Large intestine (tissue), 3 donors: ENCODE results near the gene PLXNC1. TPM values are rescaled to one million over a fixed set of nuclear protein-coding genes. Genes with fewer than 3 reads are reported as not detected.

Experiments
- DNase-seq, 2 donors: peaks; one replicate each; pipeline versions ENCODE4 v3.0.0 to v3.0.0-alpha.2; 2013
- H3K27ac ChIP-seq: one replicate; pipeline ENCODE4 v1.5.1; 2013; ENCODE audit warnings: low read length
- H3K27me3 ChIP-seq: 2 replicates; pipeline ENCODE4 v1.6.1; 2013; ENCODE audit warnings: low read length; ENCODE audit not compliant: control insufficient read depth, insufficient read depth
- H3K36me3 ChIP-seq: 2 replicates; pipeline ENCODE4 v1.6.1; 2013; ENCODE audit warnings: low read length; ENCODE audit not compliant: control insufficient read depth, insufficient read depth
- H3K4me1 ChIP-seq: one replicate; pipeline ENCODE4 v1.6.1; 2013; ENCODE audit warnings: low read length; ENCODE audit not compliant: control insufficient read depth, insufficient read depth
- H3K4me3 ChIP-seq: one replicate; pipeline ENCODE4 v1.5.1; 2013; ENCODE audit warnings: low read length
- H3K9me3 ChIP-seq: one replicate; pipeline ENCODE4 v1.6.1; 2013; ENCODE audit warnings: mild to moderate bottlenecking, low read depth, low read length, moderate library complexity; ENCODE audit not compliant: control insufficient read depth
- WGBS: methylation state at CpG from one replicate; pipeline ENCODE4 v1.1.5; 2013; ENCODE audit warnings: low lambda C conversion rate; ENCODE audit not compliant: insufficient coverage; 5-methylcytosine and 5-hydroxymethylcytosine counted together
- polyA plus RNA-seq: library from polyadenylated mRNA; unstranded; fragments of 120-200 nt; gene quantifications from one replicate; pipeline ENCODE4 v1.2.1, GENCODE V29; 2013

Gene PLXNC1
- polyA plus RNA-seq, 1 donor = 20.3 TPM

DNA sequence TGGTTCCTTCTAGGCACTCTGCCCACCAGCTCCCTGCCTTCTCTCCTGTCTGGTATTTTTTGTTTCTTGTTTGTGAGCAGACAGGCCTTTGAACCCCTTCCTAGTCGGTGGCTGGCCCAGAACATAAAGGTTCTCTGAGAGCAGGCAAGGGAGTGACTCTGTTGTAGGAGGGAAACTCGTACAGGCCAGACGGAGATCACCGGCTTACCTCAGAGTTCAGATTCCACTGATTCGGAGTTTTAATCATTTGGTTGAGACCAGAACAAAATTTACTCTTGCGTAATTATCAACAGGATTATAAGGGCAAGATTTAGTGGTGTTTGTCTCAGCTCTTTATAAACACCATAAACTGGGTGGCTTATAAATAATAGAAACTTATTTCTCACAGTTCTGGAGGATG, 128.3 kb downstream of the PLXNC1 start:
- no peak overlapping the region for H3K27ac ChIP-seq
- H3K36me3 ChIP-seq = peaks cover 22% of the 10 kb centered on the region
- no peak overlapping the region for H3K4me3 ChIP-seq
- no CpG with 5 or more reads among the region's 6 CpGs for WGBS
- no peaks in the 10 kb centered on the region for H3K9me3 ChIP-seq
- H3K4me1 ChIP-seq = no peaks in the 10 kb centered on the region
- no peaks in the 10 kb centered on the region for H3K27me3 ChIP-seq
- no peak for DNase-seq

DNA sequence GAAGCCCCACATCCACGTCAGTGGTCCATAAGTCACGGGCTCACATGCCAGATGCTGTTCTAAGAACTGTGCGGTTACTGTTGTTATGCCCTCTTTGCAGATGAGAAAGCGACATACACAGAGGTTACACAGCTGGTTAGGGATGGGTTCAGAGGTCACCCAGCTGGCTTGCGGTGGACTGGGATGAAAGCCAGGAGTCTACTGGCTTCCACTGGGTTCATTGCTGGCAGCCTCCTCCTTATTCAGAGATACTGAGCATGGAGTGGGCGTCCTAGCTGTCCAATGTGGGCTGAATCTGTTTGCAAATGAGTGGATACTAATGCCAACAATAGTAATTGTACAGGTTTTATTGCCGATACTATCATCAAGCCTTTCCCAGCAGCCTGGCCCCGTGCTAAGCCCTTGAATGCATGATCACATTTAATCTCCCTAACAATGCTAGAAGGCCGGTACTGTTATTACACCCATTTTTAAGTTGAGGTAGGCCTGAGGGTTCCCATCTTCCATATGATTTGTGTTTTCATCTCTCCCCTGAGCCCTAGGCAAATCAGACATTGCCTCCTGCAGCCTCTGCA, 129.1 kb downstream of the PLXNC1 start:
- DNase-seq = no peak
- Histone ChIP-seq H3K27me3 (no peaks in the 10 kb centered on the region), H3K36me3 (peaks cover 25% of the 10 kb centered on the region), H3K9me3 (no peaks in the 10 kb centered on the region), H3K27ac (no peak overlapping the region), H3K4me3 (no peak overlapping the region), H3K4me1 (no peaks in the 10 kb centered on the region)
- WGBS = no CpG with 5 or more reads among the region's 9 CpGs

DNA sequence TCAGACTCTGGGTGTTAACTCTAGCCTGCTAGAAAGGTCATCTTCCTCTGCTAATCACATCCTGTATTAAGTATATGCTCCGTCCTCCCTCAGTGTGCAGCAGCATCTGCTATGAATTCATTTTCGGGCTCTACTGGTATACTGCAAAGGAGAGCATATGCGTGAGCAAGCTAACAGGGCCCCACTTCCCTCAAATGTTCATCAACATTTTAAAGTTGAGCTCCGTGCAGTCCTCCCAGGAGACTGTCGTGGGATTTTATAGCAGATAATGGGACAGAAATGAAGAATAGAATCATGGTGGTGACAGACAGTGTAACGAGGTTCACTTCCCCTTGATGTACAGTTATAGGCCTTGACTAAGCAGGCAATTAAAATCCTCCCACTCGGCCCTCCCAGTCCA, 131.7 kb downstream of the PLXNC1 start:
- peaks cover 36% of the 10 kb centered on the region for H3K36me3 ChIP-seq
- 100% methylated on average over 1 of the region's 7 CpGs for WGBS
- H3K4me1 ChIP-seq = no peaks in the 10 kb centered on the region
- no peaks in the 10 kb centered on the region for H3K9me3 ChIP-seq
- no peaks in the 10 kb centered on the region for H3K27me3 ChIP-seq
- no peak overlapping the region for H3K27ac ChIP-seq
- no peak overlapping the region for H3K4me3 ChIP-seq
- DNase-seq = no peak

DNA sequence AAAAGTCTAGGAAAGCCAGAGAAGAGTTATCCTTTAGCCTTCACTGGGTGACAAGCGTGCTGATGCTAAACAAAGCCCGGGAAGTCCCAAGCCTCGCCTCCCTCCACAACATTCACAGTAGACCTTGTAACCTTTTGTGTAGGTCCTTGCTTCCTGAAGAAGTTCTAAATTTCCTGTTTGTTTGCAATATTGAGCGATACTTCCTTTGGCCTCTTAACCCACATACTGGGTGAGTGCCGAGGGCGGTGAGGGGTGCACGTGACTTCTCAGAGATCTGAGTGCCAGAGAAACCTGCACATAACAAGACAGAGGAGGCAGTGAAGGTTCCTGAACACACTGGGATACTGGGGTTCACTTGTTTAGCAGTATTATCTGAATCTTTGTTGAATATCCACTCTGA, 134.3 kb downstream of the PLXNC1 start:
- WGBS = no CpG with 5 or more reads among the region's 7 CpGs
- Histone ChIP-seq H3K4me3 (no peak overlapping the region), H3K4me1 (no peaks in the 10 kb centered on the region), H3K9me3 (no peaks in the 10 kb centered on the region), H3K36me3 (peaks cover 34% of the 10 kb centered on the region), H3K27ac (no peak overlapping the region), H3K27me3 (no peaks in the 10 kb centered on the region)
- DNase-seq = no peak

DNA sequence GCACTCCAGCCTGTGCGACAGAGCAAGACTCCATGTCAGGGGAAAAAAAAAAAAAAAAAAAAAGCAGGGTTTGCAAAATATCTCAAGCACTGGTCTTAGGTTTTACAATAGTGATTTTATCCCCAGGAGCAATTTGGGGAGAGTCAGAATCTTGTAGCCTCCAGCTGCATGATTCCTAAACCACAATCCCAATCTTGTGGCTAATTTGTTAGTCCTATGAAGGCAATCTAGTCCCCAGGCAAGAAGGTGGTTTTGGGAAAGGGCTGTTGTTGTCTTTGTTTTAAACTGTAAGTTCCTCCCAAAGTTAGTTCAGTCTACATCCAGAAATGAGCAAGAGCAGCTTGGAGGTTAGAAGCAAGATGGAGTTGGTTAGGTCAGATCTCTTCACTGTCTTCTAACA, 135.7 kb downstream of the PLXNC1 start:
- no peaks in the 10 kb centered on the region for H3K4me1 ChIP-seq
- peaks cover 40% of the 10 kb centered on the region for H3K36me3 ChIP-seq
- DNase-seq = no peak
- no peaks in the 10 kb centered on the region for H3K27me3 ChIP-seq
- no peaks in the 10 kb centered on the region for H3K9me3 ChIP-seq
- WGBS = no CpG with 5 or more reads among the region's 1 CpG
- H3K27ac ChIP-seq = no peak overlapping the region
- H3K4me3 ChIP-seq = no peak overlapping the region

DNA sequence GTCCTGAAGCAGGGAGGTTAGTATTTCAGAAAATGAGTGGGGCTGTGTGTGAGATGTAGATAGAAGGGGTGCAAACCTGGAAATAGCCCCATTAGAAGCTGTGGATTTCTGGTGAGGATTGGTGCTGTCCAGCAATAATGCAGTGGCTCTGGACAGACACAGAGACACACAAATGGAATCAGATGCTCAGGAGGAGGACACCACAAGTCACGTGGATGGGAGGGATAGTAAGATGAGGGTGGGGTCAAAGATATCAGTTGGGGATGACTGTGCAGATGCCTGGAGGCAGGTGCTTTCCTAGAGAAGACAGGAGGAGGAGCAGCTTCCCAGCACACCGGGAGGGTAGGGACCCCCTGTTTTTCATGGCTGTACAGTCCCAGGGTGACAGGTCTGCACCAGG, 136.5 kb downstream of the PLXNC1 start:
- Histone ChIP-seq H3K27me3 (no peaks in the 10 kb centered on the region), H3K4me1 (no peaks in the 10 kb centered on the region), H3K27ac (no peak overlapping the region), H3K4me3 (no peak overlapping the region), H3K36me3 (peaks cover 40% of the 10 kb centered on the region), H3K9me3 (no peaks in the 10 kb centered on the region)
- no CpG with 5 or more reads among the region's 2 CpGs for WGBS
- DNase-seq = no peak

DNA sequence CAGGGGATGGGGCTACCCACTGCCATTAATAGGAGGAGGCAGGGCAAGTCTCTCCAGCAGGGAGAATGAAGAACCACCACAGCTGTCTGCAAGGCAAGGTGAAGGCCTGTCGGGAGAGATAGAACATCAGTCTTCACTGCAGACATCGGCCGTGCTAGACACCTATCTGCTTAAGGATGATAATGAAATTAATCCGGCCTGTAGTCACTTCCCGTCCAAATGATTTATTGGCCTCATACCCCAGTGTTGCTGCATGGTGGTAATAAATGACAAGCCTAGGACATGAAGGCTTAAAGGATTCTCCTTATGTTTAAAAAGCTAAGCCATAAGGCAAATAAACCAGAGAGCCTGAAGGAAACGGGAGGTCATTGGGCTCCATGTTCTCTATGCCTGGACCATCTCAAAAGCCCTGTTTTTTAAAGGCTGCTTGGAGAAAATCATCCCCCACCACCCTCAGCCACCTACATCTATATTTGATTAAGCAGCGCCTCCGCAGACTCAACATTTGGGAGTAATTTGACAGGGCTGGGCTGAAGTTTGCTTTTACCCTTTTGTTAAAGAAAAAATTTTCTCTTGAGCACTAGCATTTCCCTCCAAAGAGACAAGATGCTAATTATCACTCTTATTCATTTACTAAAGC, 137.7 kb downstream of the PLXNC1 start:
- no peaks in the 10 kb centered on the region for H3K4me1 ChIP-seq
- no peaks in the 10 kb centered on the region for H3K9me3 ChIP-seq
- peaks cover 34% of the 10 kb centered on the region for H3K36me3 ChIP-seq
- no peaks in the 10 kb centered on the region for H3K27me3 ChIP-seq
- H3K4me3 ChIP-seq = no peak overlapping the region
- no peak overlapping the region for H3K27ac ChIP-seq
- DNase-seq = no peak
- no CpG with 5 or more reads among the region's 8 CpGs for WGBS

DNA sequence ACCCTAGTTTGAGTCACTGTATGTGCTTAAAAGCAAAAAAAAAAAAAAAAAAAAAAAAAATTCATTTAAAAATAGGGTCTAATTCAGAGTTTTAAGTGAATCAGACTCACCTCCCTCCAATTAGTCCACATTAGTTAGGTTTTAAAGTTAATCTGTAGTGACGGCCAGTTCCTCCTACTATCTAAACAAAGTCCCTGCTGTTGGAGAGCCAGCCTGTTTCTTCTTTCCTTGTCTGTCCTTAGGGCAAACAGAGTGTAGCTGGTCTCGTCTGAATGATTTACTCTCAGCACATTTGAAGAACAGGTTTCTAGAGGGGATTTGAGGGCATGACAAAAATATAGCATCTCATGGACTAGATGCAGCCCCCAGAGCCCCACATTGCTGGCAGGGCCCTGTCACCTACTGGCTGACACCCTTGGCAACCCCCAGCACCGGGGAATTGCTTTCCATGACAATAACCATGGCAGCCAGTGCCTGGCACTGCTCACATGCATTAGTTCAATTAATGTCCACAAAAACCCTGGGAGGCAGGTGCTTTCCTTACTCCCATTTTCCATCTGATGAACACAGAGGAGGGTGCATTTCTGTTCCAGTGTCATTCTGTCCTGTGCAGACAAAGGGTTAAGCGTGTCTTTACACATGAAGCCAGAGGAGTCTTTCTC, 138.3 kb downstream of the PLXNC1 start:
- Histone ChIP-seq H3K36me3 (peaks cover 30% of the 10 kb centered on the region), H3K4me1 (no peaks in the 10 kb centered on the region), H3K4me3 (no peak overlapping the region), H3K9me3 (no peaks in the 10 kb centered on the region), H3K27ac (no peak overlapping the region), H3K27me3 (no peaks in the 10 kb centered on the region)
- DNase-seq = no peak
- no CpG with 5 or more reads among the region's 4 CpGs for WGBS

DNA sequence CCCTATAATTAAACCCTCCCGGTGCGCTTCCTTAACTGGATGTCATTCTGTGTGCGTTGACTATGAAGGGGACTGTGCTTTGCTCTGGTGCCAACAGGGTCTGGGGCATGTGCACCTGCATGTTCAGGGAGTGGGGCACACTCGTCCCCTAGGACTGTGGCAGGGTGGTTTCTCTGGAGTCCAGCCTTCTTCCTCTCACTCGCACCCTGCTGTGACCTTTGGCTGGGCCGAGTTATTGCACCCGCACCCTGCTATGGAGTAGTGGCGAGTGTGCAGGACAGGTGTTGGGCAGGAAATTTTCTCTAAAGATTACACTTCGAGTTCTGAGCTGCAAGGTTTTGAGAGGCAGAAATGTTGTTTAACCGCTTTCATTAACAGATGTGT, 138.9 kb downstream of the PLXNC1 start:
- no peak for DNase-seq
- Histone ChIP-seq H3K4me3 (no peak overlapping the region), H3K27me3 (no peaks in the 10 kb centered on the region), H3K36me3 (peaks cover 28% of the 10 kb centered on the region), H3K4me1 (no peaks in the 10 kb centered on the region), H3K9me3 (no peaks in the 10 kb centered on the region), H3K27ac (no peak overlapping the region)
- WGBS = no CpG with 5 or more reads among the region's 10 CpGs

DNA sequence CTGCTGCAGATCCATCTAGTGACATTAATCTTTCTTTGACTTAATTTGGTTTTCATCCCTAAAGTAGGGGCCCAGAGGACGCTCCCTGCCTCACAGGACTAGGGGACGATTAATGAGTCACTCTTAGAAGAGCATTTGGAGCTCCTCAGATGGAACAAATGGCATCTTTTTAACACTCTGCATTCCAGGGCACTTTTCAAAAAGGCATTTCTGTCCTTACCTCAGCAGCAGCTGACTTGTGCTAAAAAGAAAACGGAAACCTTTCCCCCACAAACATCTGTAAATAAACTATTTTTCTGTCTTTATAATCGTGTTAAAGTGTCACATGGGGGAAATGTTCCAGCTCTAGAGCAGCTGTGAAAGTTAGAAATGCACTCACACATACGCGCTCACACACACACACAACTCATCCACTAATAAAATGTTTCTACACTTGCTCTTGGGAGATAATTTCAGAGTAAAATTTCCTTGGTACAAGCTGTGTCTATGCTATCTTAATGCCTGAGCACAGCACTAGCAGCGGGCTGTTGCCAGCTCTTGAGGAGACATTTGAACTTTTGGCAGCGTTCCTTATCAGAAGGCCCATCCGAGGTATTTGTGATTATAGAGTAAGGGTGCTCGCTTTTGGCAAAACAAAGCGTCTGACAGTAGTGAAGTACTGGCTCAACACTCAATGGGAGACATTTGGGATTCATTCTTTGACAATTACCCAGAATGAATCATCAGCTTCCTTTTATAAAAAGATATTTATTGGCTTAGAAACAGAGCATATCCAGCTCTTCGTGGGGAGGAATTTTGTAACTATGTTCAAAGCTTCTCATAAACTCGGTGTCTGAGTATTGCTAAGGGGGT, 141.3 kb downstream of the PLXNC1 start:
- H3K27me3 ChIP-seq = no peaks in the 10 kb centered on the region
- WGBS = 51% methylated on average over 2 of the region's 13 CpGs
- H3K4me3 ChIP-seq = no peak overlapping the region
- H3K36me3 ChIP-seq = peaks cover 15% of the 10 kb centered on the region
- H3K27ac ChIP-seq = no peak overlapping the region
- H3K9me3 ChIP-seq = no peaks in the 10 kb centered on the region
- DNase-seq = no peak
- no peaks in the 10 kb centered on the region for H3K4me1 ChIP-seq
